ENCODE measurements around the gene TBC1D17. TPM values are rescaled to one million over a fixed set of nuclear protein-coding genes. Genes with fewer than 3 reads are reported as not detected.

TBC1D17 gene
- total RNA-seq, 1 donor from 2014 or later: 29.1 TPM

DNA sequence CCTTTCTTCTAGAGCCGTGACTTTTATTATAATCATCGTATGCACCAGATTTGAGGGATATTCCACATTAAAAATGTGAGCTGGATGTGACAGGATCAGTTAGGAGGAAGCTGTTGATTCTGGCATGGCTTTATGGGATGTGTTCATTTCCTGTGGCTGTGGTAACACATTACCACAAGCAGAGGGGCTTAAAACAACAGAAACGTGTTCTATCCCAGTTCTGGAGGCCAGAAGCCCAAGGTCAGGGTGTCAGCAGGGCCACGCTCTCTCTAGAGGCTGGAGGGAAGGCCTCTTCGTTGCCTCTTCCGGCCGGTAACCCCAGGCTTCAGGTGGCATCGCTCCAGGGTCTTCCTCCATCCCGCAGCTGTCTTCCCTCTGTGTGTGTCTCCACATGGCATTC, 44.9 kb upstream of the TBC1D17 start:
- no peak overlapping the region for H3K4me3 Mint-ChIP-seq (ENCODE audit: unreplicated experiment)

DNA sequence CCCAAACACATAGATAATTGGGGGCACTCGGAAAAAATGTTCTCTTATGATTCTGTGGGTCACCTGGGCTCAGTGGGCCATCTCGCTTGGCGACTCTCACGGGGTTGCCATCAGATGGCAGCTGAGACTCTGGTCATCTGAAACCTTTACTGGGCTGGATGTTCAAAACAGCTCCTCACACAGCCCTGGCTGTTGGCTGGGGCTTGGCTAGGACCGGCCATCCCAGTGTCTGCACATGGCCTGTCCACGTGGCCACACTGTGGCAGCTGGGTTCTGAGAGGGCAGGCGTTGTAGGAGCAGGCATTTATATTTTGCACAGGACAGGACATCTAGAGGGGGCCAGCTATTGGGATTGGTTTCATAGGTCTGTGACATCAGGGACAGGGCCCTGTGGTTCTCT, 43.9 kb upstream of the TBC1D17 start:
- Mint-ChIP-seq H3K36me3 (ENCODE audit: low read depth, unreplicated experiment) (peaks cover 31% of the 10 kb centered on the region), H3K9me3 (ENCODE audit: unreplicated experiment) (no peaks in the 10 kb centered on the region), H3K27me3 (ENCODE audit: low read depth, unreplicated experiment) (no peaks in the 10 kb centered on the region), H3K27ac (ENCODE audit: unreplicated experiment) (no peak overlapping the region), H3K4me1 (ENCODE audit: low read depth, unreplicated experiment) (peaks cover 4% of the 10 kb centered on the region), H3K4me3 (ENCODE audit: unreplicated experiment) (no peak overlapping the region)
- H3K4me2 ChIP-seq (ENCODE audit: low read length): no peak overlapping the region
- H3K9ac ChIP-seq (ENCODE audit: low read length): no peak overlapping the region
- no peak overlapping the region for H3K27ac ChIP-seq (ENCODE audit: low read depth, low read length)
- H3K36me3 ChIP-seq (ENCODE audit: insufficient read depth, low read length): peaks cover 9% of the 10 kb centered on the region
- peaks cover 27% of the 10 kb centered on the region for H4K20me1 ChIP-seq (ENCODE audit: insufficient read depth, low read length)
- TF ChIP-seq, protein P1, sequence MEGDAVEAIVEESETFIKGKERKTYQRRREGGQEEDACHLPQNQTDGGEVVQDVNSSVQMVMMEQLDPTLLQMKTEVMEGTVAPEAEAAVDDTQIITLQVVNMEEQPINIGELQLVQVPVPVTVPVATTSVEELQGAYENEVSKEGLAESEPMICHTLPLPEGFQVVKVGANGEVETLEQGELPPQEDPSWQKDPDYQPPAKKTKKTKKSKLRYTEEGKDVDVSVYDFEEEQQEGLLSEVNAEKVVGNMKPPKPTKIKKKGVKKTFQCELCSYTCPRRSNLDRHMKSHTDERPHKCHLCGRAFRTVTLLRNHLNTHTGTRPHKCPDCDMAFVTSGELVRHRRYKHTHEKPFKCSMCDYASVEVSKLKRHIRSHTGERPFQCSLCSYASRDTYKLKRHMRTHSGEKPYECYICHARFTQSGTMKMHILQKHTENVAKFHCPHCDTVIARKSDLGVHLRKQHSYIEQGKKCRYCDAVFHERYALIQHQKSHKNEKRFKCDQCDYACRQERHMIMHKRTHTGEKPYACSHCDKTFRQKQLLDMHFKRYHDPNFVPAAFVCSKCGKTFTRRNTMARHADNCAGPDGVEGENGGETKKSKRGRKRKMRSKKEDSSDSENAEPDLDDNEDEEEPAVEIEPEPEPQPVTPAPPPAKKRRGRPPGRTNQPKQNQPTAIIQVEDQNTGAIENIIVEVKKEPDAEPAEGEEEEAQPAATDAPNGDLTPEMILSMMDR (IDR thresholded peaks at IDR 0.05; ENCODE audit: insufficient read depth, low read depth, low read length): no peak
- peaks cover 17% of the 10 kb centered on the region for H3K4me1 ChIP-seq (ENCODE audit: insufficient read depth, low read length)
- H2AFZ ChIP-seq (ENCODE audit: low read depth, low read length): no peak overlapping the region
- H3K4me3 ChIP-seq (ENCODE audit: insufficient read depth, low read depth, low read length): no peak overlapping the region
- H3K27me3 ChIP-seq (ENCODE audit: insufficient read depth, low read length): no peaks in the 10 kb centered on the region
- no peaks in the 10 kb centered on the region for H3K79me2 ChIP-seq (ENCODE audit: insufficient read depth, low read length)
- FAIRE-seq: no peak
- H3K9me3 ChIP-seq (ENCODE audit: insufficient read depth, low read depth, low read length): no peaks in the 10 kb centered on the region
- no peak for DNase-seq (ENCODE audit: low read depth)

More for the DNA sequence above, 44.9 kb upstream of the TBC1D17 start:
- Histone ChIP-seq H3K4me1 (ENCODE audit: insufficient read depth, low read length) (peaks cover 17% of the 10 kb centered on the region), H3K27me3 (ENCODE audit: insufficient read depth, low read length) (no peaks in the 10 kb centered on the region), H3K4me2 (ENCODE audit: low read length) (no peak overlapping the region), H3K9ac (ENCODE audit: low read length) (peak overlapping the region; percentile 9), H2AFZ (ENCODE audit: low read depth, low read length) (no peak overlapping the region), H3K27ac (ENCODE audit: low read depth, low read length) (no peak overlapping the region), H3K4me3 (ENCODE audit: insufficient read depth, low read depth, low read length) (no peak overlapping the region), H4K20me1 (ENCODE audit: insufficient read depth, low read length) (peaks cover 28% of the 10 kb centered on the region), H3K9me3 (ENCODE audit: insufficient read depth, low read depth, low read length) (no peaks in the 10 kb centered on the region), H3K79me2 (ENCODE audit: insufficient read depth, low read length) (no peaks in the 10 kb centered on the region), H3K36me3 (ENCODE audit: insufficient read depth, low read length) (peaks cover 9% of the 10 kb centered on the region)
- Mint-ChIP-seq H3K36me3 (ENCODE audit: low read depth, unreplicated experiment) (peaks cover 29% of the 10 kb centered on the region), H3K27me3 (ENCODE audit: low read depth, unreplicated experiment) (no peaks in the 10 kb centered on the region), H3K4me1 (ENCODE audit: low read depth, unreplicated experiment) (peaks cover 4% of the 10 kb centered on the region), H3K9me3 (ENCODE audit: unreplicated experiment) (no peaks in the 10 kb centered on the region), H3K27ac (ENCODE audit: unreplicated experiment) (no peak overlapping the region)
- TF ChIP-seq, protein P1 (IDR thresholded peaks at IDR 0.05; ENCODE audit: insufficient read depth, low read depth, low read length): no peak
- no peak for FAIRE-seq
- no peak for DNase-seq (ENCODE audit: low read depth)

DNA sequence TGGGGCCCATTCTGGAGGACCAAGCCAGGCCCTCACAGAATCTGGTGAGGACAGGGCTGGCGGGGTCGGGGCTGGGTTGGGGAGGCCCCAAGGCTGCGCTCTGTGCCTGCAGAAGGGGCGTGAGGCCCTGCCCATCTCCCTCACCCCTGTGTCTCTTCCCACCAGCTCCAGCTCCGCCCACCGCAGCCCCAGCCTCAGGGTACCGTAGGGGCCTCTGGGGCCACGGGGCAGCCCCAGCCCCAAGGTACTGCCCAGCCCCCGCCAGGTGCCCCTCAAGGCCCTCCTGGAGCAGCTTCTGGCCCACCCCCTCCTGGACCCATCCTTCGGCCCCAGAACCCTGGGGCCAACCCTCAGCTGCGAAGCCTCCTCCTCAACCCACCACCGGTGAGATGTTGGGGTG, 41.9 kb upstream of the TBC1D17 start:
- H3K4me3 ChIP-seq (ENCODE audit: insufficient read depth, low read depth, low read length): no peak overlapping the region
- H4K20me1 ChIP-seq (ENCODE audit: insufficient read depth, low read length): peaks cover 19% of the 10 kb centered on the region
- TF ChIP-seq, protein P1 (IDR thresholded peaks at IDR 0.05; ENCODE audit: insufficient read depth, low read depth, low read length): no peak
- TF ChIP-seq EZH2 (IDR thresholded peaks at IDR 0.05; ENCODE audit: insufficient read depth, low read length): no peak
- DNase-seq (ENCODE audit: low read depth) (no peak), FAIRE-seq (no peak)
- peaks cover 41% of the 10 kb centered on the region for H3K36me3 Mint-ChIP-seq (ENCODE audit: low read depth, unreplicated experiment)
- no peak overlapping the region for H2AFZ ChIP-seq (ENCODE audit: low read depth, low read length)
- H3K27ac ChIP-seq (ENCODE audit: low read depth, low read length): no peak overlapping the region
- H3K9ac ChIP-seq (ENCODE audit: low read length): no peak overlapping the region
- H3K27me3 Mint-ChIP-seq (ENCODE audit: low read depth, unreplicated experiment): no peaks in the 10 kb centered on the region
- no peak overlapping the region for H3K4me3 Mint-ChIP-seq (ENCODE audit: unreplicated experiment)
- no peak overlapping the region for H3K27ac Mint-ChIP-seq (ENCODE audit: unreplicated experiment)
- H3K36me3 ChIP-seq (ENCODE audit: insufficient read depth, low read length): peaks cover 16% of the 10 kb centered on the region
- H3K9me3 Mint-ChIP-seq (ENCODE audit: unreplicated experiment): no peaks in the 10 kb centered on the region
- no peaks in the 10 kb centered on the region for H3K79me2 ChIP-seq (ENCODE audit: insufficient read depth, low read length)
- H3K27me3 ChIP-seq (ENCODE audit: insufficient read depth, low read length): no peaks in the 10 kb centered on the region
- no peak overlapping the region for H3K4me2 ChIP-seq (ENCODE audit: low read length)
- H3K4me1 ChIP-seq (ENCODE audit: insufficient read depth, low read length): peaks cover 12% of the 10 kb centered on the region
- peaks cover 9% of the 10 kb centered on the region for H3K4me1 Mint-ChIP-seq (ENCODE audit: low read depth, unreplicated experiment)
- H3K9me3 ChIP-seq (ENCODE audit: insufficient read depth, low read depth, low read length): no peaks in the 10 kb centered on the region
